COLO829 (cell line): ENCODE measurements around the gene STIM1.
"Not testable (repeated sequence)": the region's sequence is repeated elsewhere in the genome, so short reads cannot be mapped to it uniquely, and the experiment has no call there.

ENCODE experiments used
- DNase-seq: peaks from one replicate; pipeline ENCODE4 v3.0.0; 2012; ENCODE audit warnings: low spot score

Gene STIM1

DNA sequence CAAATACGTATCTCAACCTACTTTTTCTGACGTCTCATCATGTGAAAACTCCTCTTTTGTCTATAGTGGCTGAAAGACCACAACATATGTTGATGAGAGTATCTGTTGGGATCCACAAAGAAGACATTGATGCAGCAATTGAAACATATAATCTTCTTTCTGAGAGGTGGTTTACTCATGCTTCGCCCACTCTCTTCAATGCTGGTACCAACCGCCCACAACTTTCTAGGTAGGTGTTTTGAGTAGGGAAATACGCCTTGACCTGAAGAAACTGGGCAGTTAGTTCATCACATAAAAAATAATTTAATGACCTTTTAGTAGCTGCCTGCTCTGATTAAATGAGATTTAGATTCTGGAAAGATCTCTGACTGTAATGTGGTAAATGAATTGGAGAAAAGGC, 256.4 kb downstream of the STIM1 start:
- DNase-seq = peak; percentile 45

DNA sequence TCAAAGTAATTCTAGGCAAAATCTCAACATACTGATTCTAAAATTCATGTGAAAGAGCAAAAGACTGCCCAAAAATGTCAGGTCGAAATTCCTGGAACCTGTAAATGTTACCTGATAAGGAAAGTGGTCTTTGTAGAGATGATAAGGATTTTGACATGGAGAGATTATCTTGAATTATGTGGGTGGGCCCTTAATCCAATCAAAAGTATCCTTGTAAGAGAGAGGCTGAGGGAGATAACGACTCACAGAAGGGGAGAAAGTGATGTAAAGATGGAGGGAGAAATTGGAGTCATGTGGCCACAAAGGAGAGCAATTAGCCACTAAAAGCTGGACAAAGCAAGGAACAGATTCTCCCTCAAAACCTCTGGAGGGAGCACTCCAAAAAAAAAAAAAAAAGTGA, 259.7 kb downstream of the STIM1 start:
- no peak for DNase-seq

DNA sequence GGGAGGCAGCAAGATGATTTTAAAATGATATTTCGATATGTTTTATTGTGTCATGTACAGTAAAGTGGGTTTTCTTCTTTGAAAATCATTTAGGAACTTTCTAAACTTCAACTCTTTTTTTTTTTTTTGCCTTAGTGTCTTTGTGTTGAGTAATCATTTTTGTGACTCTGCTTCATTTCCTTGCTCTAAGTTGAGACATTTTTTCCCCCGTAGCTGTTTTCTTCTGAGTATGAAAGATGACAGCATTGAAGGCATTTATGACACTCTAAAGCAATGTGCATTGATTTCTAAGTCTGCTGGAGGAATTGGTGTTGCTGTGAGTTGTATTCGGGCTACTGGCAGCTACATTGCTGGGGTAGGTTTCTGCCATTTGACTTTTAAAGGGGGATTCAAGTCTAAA, 262.6 kb downstream of the STIM1 start:
- no peak for DNase-seq

DNA sequence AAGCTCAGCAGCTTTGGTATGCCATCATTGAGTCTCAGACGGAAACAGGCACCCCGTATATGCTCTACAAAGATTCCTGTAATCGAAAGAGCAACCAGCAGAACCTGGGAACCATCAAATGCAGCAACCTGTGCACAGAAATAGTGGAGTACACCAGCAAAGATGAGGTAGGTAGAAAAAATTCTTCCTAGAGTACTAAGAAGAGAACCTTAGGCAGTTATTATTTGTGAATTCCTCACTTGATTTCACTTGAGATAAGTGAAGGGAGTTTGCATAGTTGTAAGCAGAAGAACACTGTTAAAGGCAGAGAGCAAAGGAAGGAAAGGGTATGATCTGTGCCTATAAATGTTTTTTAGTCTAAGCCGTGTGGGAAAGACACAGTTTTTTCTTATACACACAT, 267.8 kb downstream of the STIM1 start:
- no peak for DNase-seq

DNA sequence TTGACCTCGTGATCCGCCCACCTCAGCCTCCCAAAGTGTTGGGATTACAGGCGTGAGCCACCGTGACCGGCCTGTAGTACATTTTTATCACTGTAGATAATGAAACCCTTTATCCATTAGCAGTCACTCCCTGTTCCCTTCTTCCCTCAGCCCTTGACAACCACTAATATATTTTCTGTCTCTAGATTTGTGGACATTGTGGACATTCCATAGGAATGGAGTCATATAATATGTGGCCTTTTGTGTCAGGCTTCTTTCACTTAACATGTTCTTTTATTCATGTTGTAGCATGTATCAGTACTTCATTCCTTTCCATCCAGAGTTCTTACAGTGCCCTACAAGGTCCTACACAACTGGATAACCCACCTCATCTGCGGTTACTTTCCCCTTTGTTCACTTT, 269.7 kb downstream of the STIM1 start:
- DNase-seq = no peak

DNA sequence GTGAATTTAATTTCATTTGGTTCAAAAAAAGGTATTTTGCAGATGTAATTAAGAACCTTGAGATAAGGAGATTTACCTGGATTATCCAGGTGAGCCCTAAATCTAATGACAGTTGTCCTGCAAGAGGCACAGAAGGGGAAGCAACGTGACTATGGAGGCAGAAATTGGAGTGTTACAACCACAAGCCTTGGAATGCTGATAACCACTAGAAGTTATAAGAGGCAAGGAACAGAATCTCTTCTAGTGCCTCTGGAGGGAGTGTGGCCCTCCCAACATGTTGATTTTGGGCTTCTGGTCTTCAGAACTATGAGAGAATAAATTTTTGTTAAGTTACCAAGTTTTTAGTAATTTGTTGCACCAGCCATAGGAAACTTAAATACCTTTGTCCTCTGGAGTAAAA, 271.9 kb downstream of the STIM1 start:
- DNase-seq = no peak

DNA sequence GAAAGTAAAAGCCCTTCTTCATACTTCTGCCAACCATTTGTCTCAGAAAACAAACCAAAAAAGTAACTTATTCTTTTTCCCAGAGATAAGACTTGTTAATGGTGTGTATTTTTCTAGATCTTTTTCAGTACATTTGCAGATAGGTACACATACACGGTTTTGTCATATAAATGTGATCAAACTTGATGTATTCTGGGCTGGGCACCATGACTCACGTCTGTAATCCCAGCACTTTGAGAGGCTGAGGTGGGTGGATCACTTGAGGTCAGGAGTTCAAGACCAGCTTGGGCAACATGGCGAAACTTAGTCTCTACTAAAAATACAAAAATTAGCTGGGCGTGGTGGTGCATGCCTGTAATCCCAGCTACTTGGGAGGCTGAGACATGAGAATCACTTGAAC, 274.8 kb downstream of the STIM1 start:
- DNase-seq = not testable (repeated sequence)

DNA sequence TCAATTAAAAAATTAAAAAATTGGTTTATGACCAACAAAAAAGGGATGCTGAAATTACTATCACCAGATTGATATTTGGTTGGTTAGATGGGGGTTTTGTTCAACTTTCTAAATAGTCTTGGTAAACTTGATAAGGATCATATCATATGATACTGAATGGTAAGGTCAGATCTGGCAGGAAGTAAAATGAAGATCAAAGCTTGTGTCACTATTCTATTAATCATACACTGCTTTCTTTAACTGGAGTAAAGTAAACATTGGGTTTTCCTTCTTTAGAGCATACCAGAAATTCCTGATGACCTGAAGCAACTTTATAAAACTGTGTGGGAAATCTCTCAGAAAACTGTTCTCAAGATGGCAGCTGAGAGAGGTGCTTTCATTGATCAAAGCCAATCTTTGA, 279.3 kb downstream of the STIM1 start:
- DNase-seq = peak; percentile 70

DNA sequence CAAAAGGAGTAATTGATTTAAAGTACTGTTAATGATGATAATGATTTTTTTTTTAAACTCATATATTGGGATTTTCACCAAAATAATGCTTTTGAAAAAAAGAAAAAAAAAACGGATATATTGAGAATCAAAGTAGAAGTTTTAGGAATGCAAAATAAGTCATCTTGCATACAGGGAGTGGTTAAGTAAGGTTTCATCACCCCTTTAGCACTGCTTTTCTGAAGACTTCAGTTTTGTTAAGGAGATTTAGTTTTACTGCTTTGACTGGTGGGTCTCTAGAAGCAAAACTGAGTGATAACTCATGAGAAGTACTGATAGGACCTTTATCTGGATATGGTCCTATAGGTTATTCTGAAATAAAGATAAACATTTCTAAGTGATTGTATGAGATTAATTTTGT, 283.0 kb downstream of the STIM1 start:
- no peak for DNase-seq

DNA sequence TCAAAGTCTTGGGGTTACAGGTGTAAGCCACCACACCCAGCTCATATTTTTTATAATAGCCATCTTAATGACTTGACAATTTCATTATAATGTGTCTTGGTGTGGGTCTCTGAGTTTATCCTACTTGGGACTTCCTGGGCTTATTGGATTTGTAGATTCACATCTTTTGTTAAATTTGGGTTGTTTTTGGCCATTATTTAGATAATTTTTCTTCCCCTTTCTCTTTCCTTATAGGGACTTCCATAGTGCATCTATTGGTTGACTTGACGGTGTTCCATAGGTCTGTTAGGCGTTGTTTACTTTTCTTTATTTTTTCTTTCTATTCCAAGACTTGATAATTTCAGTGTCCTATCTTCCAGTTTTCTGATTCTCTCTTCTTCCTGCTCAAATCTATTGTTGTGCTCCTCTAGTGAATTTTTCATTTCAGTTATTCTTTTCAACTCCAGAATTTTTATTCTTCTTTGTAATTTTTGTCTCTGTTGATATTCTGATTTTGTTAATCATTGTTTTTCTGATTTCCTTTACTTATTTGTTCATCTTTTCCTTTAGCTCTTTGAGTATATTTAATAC, 284.7 kb downstream of the STIM1 start:
- DNase-seq = no peak
